Cortex of kidney (tissue), 1 donor: ENCODE results near the gene ACAP2.
"Not testable (repeated sequence)": the region's sequence is repeated elsewhere in the genome, so short reads cannot be mapped to it uniquely, and the experiment has no call there.

ENCODE experiments used
- DNase-seq: peaks from one replicate; lab custom pipeline; 2025; lab: John Stamatoyannopoulos, UW

Gene ACAP2, protein sequence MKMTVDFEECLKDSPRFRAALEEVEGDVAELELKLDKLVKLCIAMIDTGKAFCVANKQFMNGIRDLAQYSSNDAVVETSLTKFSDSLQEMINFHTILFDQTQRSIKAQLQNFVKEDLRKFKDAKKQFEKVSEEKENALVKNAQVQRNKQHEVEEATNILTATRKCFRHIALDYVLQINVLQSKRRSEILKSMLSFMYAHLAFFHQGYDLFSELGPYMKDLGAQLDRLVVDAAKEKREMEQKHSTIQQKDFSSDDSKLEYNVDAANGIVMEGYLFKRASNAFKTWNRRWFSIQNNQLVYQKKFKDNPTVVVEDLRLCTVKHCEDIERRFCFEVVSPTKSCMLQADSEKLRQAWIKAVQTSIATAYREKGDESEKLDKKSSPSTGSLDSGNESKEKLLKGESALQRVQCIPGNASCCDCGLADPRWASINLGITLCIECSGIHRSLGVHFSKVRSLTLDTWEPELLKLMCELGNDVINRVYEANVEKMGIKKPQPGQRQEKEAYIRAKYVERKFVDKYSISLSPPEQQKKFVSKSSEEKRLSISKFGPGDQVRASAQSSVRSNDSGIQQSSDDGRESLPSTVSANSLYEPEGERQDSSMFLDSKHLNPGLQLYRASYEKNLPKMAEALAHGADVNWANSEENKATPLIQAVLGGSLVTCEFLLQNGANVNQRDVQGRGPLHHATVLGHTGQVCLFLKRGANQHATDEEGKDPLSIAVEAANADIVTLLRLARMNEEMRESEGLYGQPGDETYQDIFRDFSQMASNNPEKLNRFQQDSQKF

DNA sequence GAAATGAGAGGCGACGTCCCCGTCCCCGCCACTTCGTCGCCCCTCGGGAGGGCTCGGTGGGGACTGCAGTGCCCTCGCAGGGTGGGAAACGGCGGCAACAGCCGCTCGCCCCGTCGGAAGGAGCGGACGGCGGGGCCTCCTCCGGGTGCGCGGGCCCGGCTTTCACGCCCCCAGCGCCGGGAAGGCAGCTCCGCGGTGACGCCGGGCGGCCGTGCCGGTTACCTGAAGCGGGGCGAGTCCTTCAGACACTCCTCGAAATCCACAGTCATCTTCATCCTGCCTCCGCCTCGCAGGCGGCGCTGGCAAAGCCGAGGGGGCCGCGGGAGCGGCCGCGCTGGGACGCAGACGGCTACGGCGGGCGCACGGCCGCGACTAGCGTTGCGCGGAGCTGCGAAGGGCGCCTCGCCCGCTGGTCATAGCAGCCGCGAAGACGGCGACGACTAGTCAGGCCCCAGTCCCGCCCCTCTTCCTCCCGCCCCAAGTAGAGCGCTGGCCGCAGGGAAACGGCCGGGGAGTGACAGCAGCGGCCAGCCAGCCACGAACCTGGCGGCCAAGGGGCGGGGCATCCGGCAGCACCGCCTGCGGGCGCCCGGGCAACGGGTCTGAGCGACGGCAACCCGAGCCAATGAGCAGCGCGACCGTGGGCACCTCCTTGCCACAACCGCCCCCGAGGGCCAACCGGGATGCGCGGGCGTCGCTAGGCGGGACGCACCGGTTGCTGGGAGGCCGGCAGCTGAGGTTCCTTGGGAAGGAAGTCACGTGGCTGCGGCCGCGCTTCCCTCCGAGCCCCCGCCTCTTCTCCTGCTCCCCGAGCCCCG, at the start of gene ACAP2:
ACAP2 (minus strand) TSS at position 448 of the 818 bp plus-strand sequence; CDS start at position 275, 173 bp downstream.
- DNase-seq, result peak; percentile 97

DNA sequence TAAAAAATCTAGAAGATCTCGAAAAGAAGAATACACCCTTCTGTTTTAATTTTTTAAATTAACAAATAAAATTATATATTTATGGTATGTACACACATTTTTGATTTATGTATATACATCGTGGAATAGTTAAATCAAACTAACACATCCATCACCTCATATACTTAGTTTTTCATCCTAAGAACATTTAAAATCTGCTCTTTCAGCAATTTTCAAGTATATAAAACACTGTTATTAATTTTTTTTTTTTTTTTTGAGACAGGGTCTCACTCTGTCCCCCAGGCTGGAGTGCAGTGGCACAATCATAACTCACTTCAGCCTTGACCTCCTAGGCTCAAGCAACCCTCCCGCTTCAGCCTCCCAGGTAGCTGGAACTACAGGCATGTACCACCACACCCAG, 32.8 kb upstream of the ACAP2 start:
- no peak for DNase-seq

GRCh38 chr3:195475116-195475515, 32.3 kb upstream of the ACAP2 start:
- not testable (repeated sequence) for DNase-seq

DNA sequence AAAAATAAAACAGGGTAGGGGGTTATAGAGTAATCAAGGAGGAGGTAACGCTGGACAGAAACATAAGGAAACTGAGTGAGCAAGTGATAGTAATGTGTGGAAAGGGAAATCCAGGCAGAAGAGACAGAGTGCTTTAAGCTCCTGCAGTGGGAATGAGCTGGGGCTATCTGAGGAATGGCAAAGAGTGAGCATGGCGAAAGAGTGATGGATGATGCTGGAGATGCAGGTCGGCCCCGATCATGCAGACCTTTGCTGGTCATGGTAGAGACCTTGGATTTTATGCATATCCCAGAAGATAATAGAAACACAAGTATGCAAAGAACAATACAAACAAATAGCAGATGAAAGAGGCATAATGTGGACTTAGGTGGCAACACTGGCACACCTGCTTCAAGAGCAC, 26.0 kb upstream of the ACAP2 start:
- no peak for DNase-seq

- DNase-seq, result no peak
These were observed 25.6 kb upstream of the ACAP2 start for GRCh38 chr3:195468391-195468776.

DNA sequence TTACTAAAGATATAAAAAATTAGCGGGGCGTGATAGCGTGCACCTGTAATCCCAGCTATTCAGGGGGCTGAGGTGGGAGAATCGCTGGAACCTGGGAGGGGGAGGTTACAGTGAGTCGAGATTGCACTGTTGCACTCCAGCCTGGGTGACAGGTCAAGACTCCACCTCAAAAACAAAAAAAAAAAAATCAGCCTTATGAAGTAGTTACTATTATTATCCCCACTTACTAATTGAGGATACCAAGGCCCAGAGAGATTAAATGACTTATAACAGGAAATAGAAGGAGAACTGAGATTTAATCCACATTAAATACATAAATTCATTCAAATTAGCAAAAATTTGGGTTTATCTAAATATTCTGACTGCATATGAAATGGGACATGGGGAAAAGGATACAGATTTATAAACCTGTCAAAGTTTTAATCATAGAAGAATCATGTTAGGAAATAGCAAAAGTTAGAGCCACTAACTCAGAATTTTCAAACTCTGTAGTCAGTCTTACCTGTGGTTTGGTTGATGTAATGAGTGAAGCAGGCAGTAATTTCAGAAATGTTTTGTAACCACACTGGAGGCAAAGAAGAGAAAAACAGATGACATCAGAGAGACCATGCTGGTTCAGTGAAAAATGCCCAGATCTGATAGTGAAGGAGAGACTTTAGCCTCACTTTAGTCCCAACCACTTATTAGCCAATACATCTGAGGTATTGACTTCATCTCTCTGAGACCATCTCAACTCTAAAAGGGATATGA, 25.0 kb upstream of the ACAP2 start:
- DNase-seq, result no peak

- DNase-seq, result no peak
These were observed 23.4 kb upstream of the ACAP2 start for GRCh38 chr3:195466251-195466650.

- not testable (repeated sequence) for DNase-seq
These were observed 20.1 kb upstream of the ACAP2 start for GRCh38 chr3:195462922-195463321.

- DNase-seq, result no peak
These were observed 19.4 kb upstream of the ACAP2 start for GRCh38 chr3:195462308-195462610.

- DNase-seq, result no peak
These were observed 18.9 kb upstream of the ACAP2 start for GRCh38 chr3:195461594-195462307.

GRCh38 chr3:195460091-195460713, 17.4 kb upstream of the ACAP2 start:
- no peak for DNase-seq

GRCh38 chr3:195458316-195458717, 15.5 kb upstream of the ACAP2 start:
- no peak for DNase-seq

DNA sequence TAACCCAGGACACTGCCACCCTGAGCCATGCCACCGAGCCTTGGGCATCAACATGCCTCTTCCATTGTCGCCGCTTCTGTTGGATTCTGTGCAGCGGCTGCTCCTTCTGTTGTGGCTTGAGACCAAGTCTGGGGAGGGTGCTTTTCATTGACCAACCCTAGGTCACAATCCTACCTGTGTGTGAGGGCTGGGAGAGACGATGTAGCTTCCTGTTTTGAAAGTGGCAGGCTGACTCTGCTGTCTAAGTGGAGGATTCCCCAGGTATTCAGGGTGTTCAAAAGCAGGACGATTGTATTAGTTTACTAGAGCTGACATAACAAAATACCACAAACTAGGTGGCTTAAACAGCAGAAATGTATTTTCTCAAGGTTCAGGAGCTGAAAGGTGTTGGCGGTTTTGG, 13.0 kb upstream of the ACAP2 start:
- DNase-seq, result no peak

GRCh38 chr3:195453236-195453635, 10.4 kb upstream of the ACAP2 start:
- no peak for DNase-seq

DNA sequence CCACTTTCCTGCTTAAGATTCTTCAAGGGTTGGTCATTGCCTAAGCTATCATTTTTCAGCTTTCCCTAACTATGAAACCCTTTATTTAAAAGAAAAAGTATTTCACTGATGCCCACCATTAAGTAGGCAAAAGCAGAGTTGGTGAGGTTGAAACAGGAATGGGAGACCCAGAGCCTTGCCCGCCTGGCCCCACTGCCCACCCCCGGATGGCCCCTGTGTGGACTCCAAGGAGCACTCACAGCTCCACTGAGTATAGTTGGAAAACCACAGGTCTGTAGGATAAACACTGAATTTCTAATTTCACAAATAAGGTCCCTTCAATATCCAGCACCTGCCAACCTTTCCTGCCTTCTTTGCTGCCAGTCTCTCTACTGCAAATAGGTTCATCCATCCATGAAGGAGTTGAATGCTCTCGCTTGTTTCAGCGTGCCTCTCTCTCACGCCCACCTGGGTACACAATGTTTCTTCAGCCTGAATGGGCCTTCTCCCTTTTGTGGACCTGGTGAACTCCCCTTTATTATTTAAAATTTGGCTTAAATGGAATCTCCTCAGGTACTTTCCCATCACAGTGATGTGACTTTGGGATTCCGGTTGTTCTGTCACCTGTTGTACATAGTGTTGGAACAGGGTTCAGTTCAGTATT, 8.7 kb upstream of the ACAP2 start:
- DNase-seq, result no peak

GRCh38 chr3:195450731-195451229, 8.0 kb upstream of the ACAP2 start:
- DNase-seq, result no peak

GRCh38 chr3:195448205-195448875, 5.5 kb upstream of the ACAP2 start:
- DNase-seq, result no peak

DNA sequence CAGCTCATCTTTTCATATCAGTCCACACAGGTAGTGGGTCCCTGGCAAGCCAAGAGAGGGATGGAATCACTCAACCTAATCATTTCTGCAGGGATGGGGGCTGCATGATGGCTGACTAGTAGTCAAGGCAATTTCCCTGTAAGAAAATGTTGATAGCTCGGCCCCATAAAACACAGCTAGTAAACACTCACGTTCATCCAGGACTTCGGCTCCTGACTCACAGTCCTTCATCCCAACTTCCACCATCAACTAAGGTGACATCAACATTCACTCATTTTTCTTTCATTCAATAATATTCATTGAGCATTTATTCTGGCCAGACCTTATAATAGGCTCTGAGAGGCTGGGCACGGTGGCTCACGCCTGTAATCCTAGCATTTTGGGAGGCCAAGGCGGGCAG, 4.4 kb upstream of the ACAP2 start:
- no peak for DNase-seq

DNA sequence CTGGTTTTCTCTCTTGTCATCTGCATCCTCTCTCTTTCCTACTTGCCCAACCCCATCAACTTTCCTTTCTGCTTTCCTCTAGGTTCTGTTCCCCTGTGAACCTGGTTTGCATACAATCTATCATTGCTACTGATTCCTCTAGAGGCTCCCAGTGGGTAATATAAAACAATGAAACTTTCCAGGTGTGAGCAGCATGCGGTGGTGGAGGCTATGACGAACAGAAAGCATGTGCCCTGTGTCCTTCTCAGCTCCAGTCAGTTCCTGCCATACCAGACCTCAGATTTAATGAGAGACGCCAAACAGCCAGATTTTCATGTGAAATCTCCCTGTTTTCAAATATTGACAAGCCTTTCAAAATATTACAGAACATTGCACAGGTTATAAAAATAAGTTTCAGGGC, 3.5 kb upstream of the ACAP2 start:
- no peak for DNase-seq
